SK-N-SH (cell line): ENCODE measurements around the gene MAN1B1. TPM values are rescaled to one million over a fixed set of nuclear protein-coding genes. Genes with fewer than 3 reads are reported as not detected.

Source experiments
- CTCF ChIA-PET: fragments of 300-600, 350-600 bp; formaldehyde crosslinking; extraction: SDS; loops from one replicate; lab custom pipeline; 2021; lab: Yijun Ruan, JAX
- POLR2A ChIA-PET: fragments of 350-600 bp; sonication (Branson Sonifier 250); formaldehyde crosslinking; extraction: SDS; loops from one replicate; lab custom pipeline; 2020; ENCODE audit warnings: antibody characterized with exemption, inconsistent platforms; lab: Yijun Ruan, JAX
- DNase-seq: peaks from one replicate; pipeline ENCODE4 v3.0.0; 2012
- H2AFZ ChIP-seq: fragments of 200-600 bp; sonication (generic); 2 replicates; pipeline ENCODE4 v1.8.1; 2016; ENCODE audit warnings: antibody characterized with exemption, mild to moderate bottlenecking, low read depth
- H3F3A ChIP-seq: fragments of 200-600 bp; sonication (generic); replicated peaks from 2 replicates; pipeline ENCODE3; 2016; ENCODE audit warnings: antibody characterized with exemption, mild to moderate bottlenecking; ENCODE audit not compliant: insufficient read depth
- H3K27ac ChIP-seq, 2 experiments: fragments of 200-500 bp in 1 of 2; fragments of 200-600 bp in 1 of 2; sonication (Bioruptor generic) in 1 of 2; sonication (generic), shearing (Covaris generic) in 1 of 2; 2 replicates each; pipeline versions ENCODE4 v1.5.1 to v1.6.1; 2014 to 2016; ENCODE audit warnings: low read depth in 2 of 2, inconsistent platforms in 1 of 2, low read length in 1 of 2, mild to moderate bottlenecking in 1 of 2, mixed read lengths in 1 of 2
- H3K27me3 ChIP-seq: fragments of 200-600 bp; sonication (generic), shearing (Covaris generic); 2 replicates; pipeline ENCODE4 v1.6.1; 2016; ENCODE audit warnings: mixed run types; ENCODE audit not compliant: insufficient read depth
- H3K36me3 ChIP-seq, 2 experiments: fragments of 200-500 bp in 1 of 2; fragments of 200-600 bp in 1 of 2; sonication (Bioruptor generic) in 1 of 2; sonication (generic) in 1 of 2; replicated peaks in 1 of 2; 2 replicates each; pipeline versions ENCODE3 to v1.5.1; 2014 to 2016; ENCODE audit warnings: low read length in 1 of 2, mild to moderate bottlenecking in 1 of 2; ENCODE audit not compliant: insufficient read depth in 2 of 2, control insufficient read depth in 1 of 2
- H3K4me1 ChIP-seq, 2 experiments: fragments of 200-500 bp in 1 of 2; fragments of 200-600 bp in 1 of 2; sonication (Bioruptor generic) in 1 of 2; sonication (generic), shearing (Covaris generic) in 1 of 2; 2 replicates each; pipeline versions ENCODE4 v1.5.1 to v1.6.1; 2014 to 2016; ENCODE audit warnings: low read depth in 1 of 2, low read length in 1 of 2, mixed run types in 1 of 2; ENCODE audit not compliant: insufficient read depth in 2 of 2, control insufficient read depth in 1 of 2
- H3K4me2 ChIP-seq: fragments of 200-600 bp; sonication (generic), shearing (Covaris generic); 2 replicates; pipeline ENCODE4 v1.6.1; 2017; ENCODE audit warnings: mixed run types
- H3K4me3 ChIP-seq, 2 experiments: fragments of 200-500 bp in 1 of 2; fragments of 200-600 bp in 1 of 2; sonication (Bioruptor generic) in 1 of 2; sonication (generic), shearing (Covaris generic) in 1 of 2; 2 replicates each; pipeline versions ENCODE4 v1.5.1 to v1.8.1; 2014 to 2016; ENCODE audit warnings: low read depth in 2 of 2, inconsistent platforms in 1 of 2, low read length in 1 of 2, mild to moderate bottlenecking in 1 of 2, mixed read lengths in 1 of 2, moderate library complexity in 1 of 2
- H3K79me2 ChIP-seq: fragments of 200-600 bp; sonication (generic); 2 replicates; pipeline ENCODE4 v1.8.1; 2017; ENCODE audit warnings: mild to moderate bottlenecking; ENCODE audit not compliant: insufficient read depth
- H3K9ac ChIP-seq: fragments of 200-600 bp; sonication (generic); 2 replicates; pipeline ENCODE4 v1.6.1; 2017; ENCODE audit warnings: mixed run types
- H3K9me2 ChIP-seq: fragments of 200-600 bp; sonication (generic); 2 replicates; pipeline ENCODE4 v1.6.1; 2017; ENCODE audit warnings: mixed run types
- H3K9me3 ChIP-seq: fragments of 200-600 bp; sonication (generic); 2 replicates; pipeline ENCODE4 v1.6.1; 2017; ENCODE audit warnings: mixed run types, mild to moderate bottlenecking, moderate library complexity
- H4K20me1 ChIP-seq: fragments of 200-600 bp; sonication (generic); 2 replicates; pipeline ENCODE4 v1.6.1; 2017; ENCODE audit warnings: mild to moderate bottlenecking, mixed run types; ENCODE audit not compliant: insufficient read depth
- CHD2 ChIP-seq: fragments of 150-350 bp; IDR thresholded peaks from 2 replicates; pipeline ENCODE4 v1.6.1; 2018; ENCODE audit warnings: low read length; ENCODE audit not compliant: partially characterized antibody
- EZH2phosphoT487 ChIP-seq: fragments of 200-600 bp; sonication (generic); IDR thresholded peaks from 2 replicates; pipeline ENCODE4 v1.6.1; 2017; ENCODE audit warnings: low read depth, mixed run types, mild to moderate bottlenecking, antibody characterized with exemption, moderate library complexity, borderline replicate concordance
- FOSL2 ChIP-seq: IDR thresholded peaks from 2 replicates; pipeline ENCODE4 v1.4.0; 2012; ENCODE audit warnings: low read depth, mild to moderate bottlenecking, moderate library complexity, borderline replicate concordance
- FOXM1 ChIP-seq: IDR thresholded peaks from 2 replicates; pipeline ENCODE4 v1.4.0; 2012; ENCODE audit warnings: low read depth, mild to moderate bottlenecking
- JUND ChIP-seq: IDR thresholded peaks from 2 replicates; pipeline ENCODE4 v1.4.0; 2012
- NFIC ChIP-seq: IDR thresholded peaks from 2 replicates; pipeline ENCODE4 v1.4.0; 2012; ENCODE audit warnings: borderline replicate concordance
- NRF1 ChIP-seq: IDR thresholded peaks from 2 replicates; pipeline ENCODE4 v1.6.1; 2012; ENCODE audit warnings: low read depth, mild to moderate bottlenecking, low read length
- RAD21 ChIP-seq: IDR thresholded peaks from 2 replicates; pipeline ENCODE4 v1.6.1; 2012; ENCODE audit warnings: mild to moderate bottlenecking, low read length
- RCOR1 ChIP-seq: fragments of 150-350 bp; IDR thresholded peaks from 2 replicates; pipeline ENCODE4 v1.6.1; 2017; ENCODE audit warnings: antibody characterized with exemption, low read length
- RFX5 ChIP-seq: IDR thresholded peaks from 2 replicates; pipeline ENCODE4 v1.6.1; 2012; ENCODE audit warnings: mild to moderate bottlenecking, improper control_type of control experiment, low read length
- SMC3 ChIP-seq: IDR thresholded peaks from 2 replicates; pipeline ENCODE4 v1.6.1; 2012; ENCODE audit warnings: low read depth, low read length, improper control_type of control experiment
- TAF1 ChIP-seq: IDR thresholded peaks from 2 replicates; pipeline ENCODE4 v1.6.1; 2012; ENCODE audit warnings: low read depth, mild to moderate bottlenecking, low read length, moderate library complexity, borderline replicate concordance
- TCF12 ChIP-seq: IDR thresholded peaks from 2 replicates; pipeline ENCODE4 v1.4.0; 2012
- TEAD4 ChIP-seq: IDR thresholded peaks from 2 replicates; pipeline ENCODE4 v1.4.0; 2012; ENCODE audit warnings: mild to moderate bottlenecking, borderline replicate concordance; ENCODE audit not compliant: insufficient read depth
- WGBS: methylation state at CpG from one replicate; pipeline ENCODE4 v1.1.6; 2017; ENCODE audit warnings: low lambda C conversion rate; 5-methylcytosine and 5-hydroxymethylcytosine counted together
- polyA plus RNA-seq, 3 experiments: library from polyadenylated mRNA; depleted of rRNA; stranded (reverse); fragments of >200 nt; gene quantifications; 2 replicates each; pipeline ENCODE4 v1.2.3, GENCODE V29; 2012
- TF ChIP-seq, protein P1 (sequence below): fragments of 150-350 bp; IDR thresholded peaks from 2 replicates; pipeline ENCODE4 v1.6.1; 2017; ENCODE audit warnings: antibody characterized with exemption, low read length, low read depth, borderline replicate concordance
- TF ChIP-seq, protein P2 (sequence below): IDR thresholded peaks from 2 replicates; pipeline ENCODE4 v1.4.0; 2012; ENCODE audit warnings: low read depth, borderline replicate concordance
- TF ChIP-seq, protein P3 (sequence below): IDR thresholded peaks from 2 replicates; pipeline ENCODE4 v1.4.0; 2012; ENCODE audit warnings: low read depth

The MAN1B1 gene
- polyA plus RNA-seq, 1 of the 3 experiments (the other 2 are of a cell fraction), result 57.8 TPM

GRCh38 chr9:137141976-137142936, 55.5 kb downstream of the MAN1B1 start:
- no peak for DNase-seq
- CTCF ChIA-PET, result interaction anchor here (1.9 kb wide), 1 partner anchor 85 kb away, joined by 5 read pairs; the partner anchor contains the start of gene RNF224
- H3K4me2 ChIP-seq, result no peak overlapping the region
- no peaks in the 10 kb centered on the region for H3F3A ChIP-seq
- TF ChIP-seq TAF1, result no peak
- TF ChIP-seq JUND, result no peak
- no peak for TF ChIP-seq RAD21
- TF ChIP-seq NRF1, result no peak
- no peak for TF ChIP-seq CHD2
- TF ChIP-seq, protein P1, sequence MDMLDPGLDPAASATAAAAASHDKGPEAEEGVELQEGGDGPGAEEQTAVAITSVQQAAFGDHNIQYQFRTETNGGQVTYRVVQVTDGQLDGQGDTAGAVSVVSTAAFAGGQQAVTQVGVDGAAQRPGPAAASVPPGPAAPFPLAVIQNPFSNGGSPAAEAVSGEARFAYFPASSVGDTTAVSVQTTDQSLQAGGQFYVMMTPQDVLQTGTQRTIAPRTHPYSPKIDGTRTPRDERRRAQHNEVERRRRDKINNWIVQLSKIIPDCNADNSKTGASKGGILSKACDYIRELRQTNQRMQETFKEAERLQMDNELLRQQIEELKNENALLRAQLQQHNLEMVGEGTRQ, result no peak
- TF ChIP-seq, protein P2, sequence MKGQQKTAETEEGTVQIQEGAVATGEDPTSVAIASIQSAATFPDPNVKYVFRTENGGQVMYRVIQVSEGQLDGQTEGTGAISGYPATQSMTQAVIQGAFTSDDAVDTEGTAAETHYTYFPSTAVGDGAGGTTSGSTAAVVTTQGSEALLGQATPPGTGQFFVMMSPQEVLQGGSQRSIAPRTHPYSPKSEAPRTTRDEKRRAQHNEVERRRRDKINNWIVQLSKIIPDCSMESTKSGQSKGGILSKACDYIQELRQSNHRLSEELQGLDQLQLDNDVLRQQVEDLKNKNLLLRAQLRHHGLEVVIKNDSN, result no peak
- TF ChIP-seq, protein P3, sequence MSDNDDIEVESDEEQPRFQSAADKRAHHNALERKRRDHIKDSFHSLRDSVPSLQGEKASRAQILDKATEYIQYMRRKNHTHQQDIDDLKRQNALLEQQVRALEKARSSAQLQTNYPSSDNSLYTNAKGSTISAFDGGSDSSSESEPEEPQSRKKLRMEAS, result no peak
- no peak for TF ChIP-seq FOSL2
- TF ChIP-seq TCF12, result no peak
- TF ChIP-seq TEAD4, result no peak
- TF ChIP-seq EZH2phosphoT487, result no peak
- no peak for TF ChIP-seq NFIC
- TF ChIP-seq, all 33 proteins: peak for 0
- H3K9me3 ChIP-seq, result no peaks in the 10 kb centered on the region
- peaks cover 0 to 8% of the 10 kb centered on the region in 2 experiments; a peak in 1 of 4 replicates for H3K4me1 ChIP-seq
- H3K27ac ChIP-seq, result no peak overlapping the region
- WGBS, result 58% methylated on average over 22 of the region's 24 CpGs
- H3K27me3 ChIP-seq, result peaks cover 14% of the 10 kb centered on the region
- no peaks in the 10 kb centered on the region for H4K20me1 ChIP-seq
- no peaks in the 10 kb centered on the region for H3K9me2 ChIP-seq
- no peak overlapping the region for H2AFZ ChIP-seq
- POLR2A ChIA-PET, result no interaction called here
- H3K4me3 ChIP-seq, result no peak overlapping the region
- no peaks in the 10 kb centered on the region for H3K36me3 ChIP-seq
- no peaks in the 10 kb centered on the region for H3K79me2 ChIP-seq
- no peak overlapping the region for H3K9ac ChIP-seq

DNA sequence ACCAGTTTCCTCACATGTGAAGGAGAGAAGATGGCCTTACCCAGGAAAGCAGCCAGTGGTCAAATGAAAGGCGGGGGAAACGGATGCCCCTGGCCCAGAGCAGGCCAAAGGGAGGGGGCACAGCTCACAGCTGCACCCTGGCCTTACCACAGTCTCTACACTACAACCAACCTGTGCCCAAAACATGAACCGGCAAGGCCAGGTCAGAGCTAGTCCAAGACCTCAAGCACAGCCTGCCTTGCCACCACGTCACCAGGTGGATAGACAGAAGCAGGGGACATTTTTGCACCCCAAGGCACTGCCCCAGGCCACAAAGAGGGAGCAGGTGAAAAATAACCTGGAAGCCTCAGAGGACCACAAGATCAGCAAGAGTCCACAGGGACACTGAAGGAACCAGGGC, 56.7 kb downstream of the MAN1B1 start:
- Histone ChIP-seq H3K36me3 (no peaks in the 10 kb centered on the region), H3K4me3 (no peak overlapping the region), H3K79me2 (no peaks in the 10 kb centered on the region), H3K9me3 (no peaks in the 10 kb centered on the region), H3K9ac (no peak overlapping the region), H3K4me1 (peaks cover 0 to 6% of the 10 kb centered on the region in 2 experiments; a peak in 1 of 4 replicates), H3K9me2 (no peaks in the 10 kb centered on the region), H4K20me1 (no peaks in the 10 kb centered on the region), H3F3A (no peaks in the 10 kb centered on the region), H2AFZ (no peak overlapping the region), H3K27ac (no peak overlapping the region), H3K27me3 (peaks cover 5% of the 10 kb centered on the region), H3K4me2 (no peak overlapping the region)
- POLR2A ChIA-PET, result interaction anchor here (1.0 kb wide), 1 partner anchor 14 kb away, joined by 3 read pairs; no protein-coding TSS in a partner anchor
- 58% methylated on average over 2 of the region's 4 CpGs for WGBS
- CTCF ChIA-PET, result no interaction called here
- TF ChIP-seq FOXM1 (no peak), TEAD4 (no peak), SMC3 (no peak), RCOR1 (no peak), RFX5 (no peak)
- DNase-seq, result no peak
